ENCODE data around the gene AHNAK. TPM values are rescaled to one million over a fixed set of nuclear protein-coding genes. Genes with fewer than 3 reads are reported as not detected.

AHNAK gene
- total and polyA plus RNA-seq, 2 donors (not counting 3 experiments of a cell fraction or from before 2014, with no cell fraction given) = 35.2 to 436 TPM

- Histone ChIP-seq H4K20me1 (replicated peaks; ENCODE audit: control insufficient read depth, extremely low read depth, insufficient read depth, low read length) (no peaks in the 10 kb centered on the region), H3K27me3 (ENCODE audit: control insufficient read depth in 2 of 2, insufficient read depth in 2 of 2, low read length in 2 of 2) (no peaks in the 10 kb centered on the region), H3K4me2 (ENCODE audit: insufficient read depth, low read length) (no peak overlapping the region), H3K36me3 (ENCODE audit: control insufficient read depth in 2 of 2, extremely low read depth in 1 of 2, insufficient read depth in 2 of 2, low read length in 2 of 2) (no peaks in the 10 kb centered on the region), H3K9ac (replicated peaks; ENCODE audit: extremely low read depth, insufficient read depth, low read length) (no peak overlapping the region), H3K4me1 (ENCODE audit: control insufficient read depth, extremely low read depth, insufficient read depth, low read length) (peaks cover 9% of the 10 kb centered on the region), H3K4me3 (replicated peaks in 1 of 3; ENCODE audit: insufficient read depth in 1 of 3, low read depth in 1 of 3, low read length in 3 of 3) (no peak overlapping the region), H3K9me1 (replicated peaks; ENCODE audit: control insufficient read depth, extremely low read depth, insufficient read depth, low read length) (no peaks in the 10 kb centered on the region), H2AFZ (ENCODE audit: low read depth, low read length) (no peak overlapping the region), H3K9me3 (replicated peaks; ENCODE audit: control insufficient read depth, insufficient read depth, low read length) (no peaks in the 10 kb centered on the region), H3K27ac (ENCODE audit: insufficient read depth, low read depth, low read length) (no peak overlapping the region), H3K79me2 (ENCODE audit: control insufficient read depth, insufficient read depth, low read length) (no peaks in the 10 kb centered on the region)
- ChIA-PET POLR2A (interaction anchor here (0.6 kb wide), 1 partner anchor 719 kb away, joined by 4 read pairs; no protein-coding TSS in a partner anchor), CTCF (interaction anchor here (1.0 to 5.8 kb wide), 4 partner anchors 10 to 119 kb away, joined by 3 to 37 read pairs (median 16); no protein-coding TSS in a partner anchor)
- no TSS peak for BruUV-seq (replicated peaks)
- DNase-seq (ENCODE audit: low read depth, low spot score) = no peak
- dilution Hi-C loops (cut with MboI; ENCODE audit: extremely low pct_ligation_motif_present, low sequenced_read_pairs) (no loop called here), intact Hi-C loops (cut with micrococcal nuclease) (no loop called here)
- FAIRE-seq = no peak
- TF ChIP-seq JUN (IDR thresholded peaks at IDR 0.05; ENCODE audit: borderline replicate concordance, insufficient read depth, insufficient read length, low read depth) = no peak
- no peak for TF ChIP-seq GATA2 (IDR thresholded peaks at IDR 0.05; ENCODE audit: insufficient read depth, insufficient read length, low read depth, low read length)
- no peak for TF ChIP-seq EZH2 (IDR thresholded peaks at IDR 0.05; ENCODE audit: borderline replicate concordance, low read depth, low read length, severe bottlenecking)
- no peak for TF ChIP-seq FOS (IDR thresholded peaks at IDR 0.05; ENCODE audit: borderline replicate concordance, insufficient read depth, low read length)
- no peak for TF ChIP-seq POLR2A (IDR thresholded peaks at IDR 0.05; ENCODE audit: low read depth, low read length)
- TF ChIP-seq MAX (IDR thresholded peaks at IDR 0.05; ENCODE audit: insufficient read depth, insufficient read length) = no peak
- TF ChIP-seq MYC (IDR thresholded peaks at IDR 0.05; ENCODE audit: low read depth, low read length) = no peak
- no peak for TF ChIP-seq CTCF (IDR thresholded peaks at IDR 0.05; ENCODE audit: extremely low read depth in 1 of 2, insufficient read depth in 1 of 2, low read depth in 1 of 2, low read length in 2 of 2)
- TF ChIP-seq POLR2AphosphoS5 (IDR thresholded peaks at IDR 0.05; ENCODE audit: insufficient read depth, low read depth, low read length) = no peak
Observed at GRCh38 chr11:62437616-62438015, 109.0 kb downstream of the AHNAK start.
